ENCODE measurements around the gene SERINC4. TPM values are rescaled to one million over a fixed set of nuclear protein-coding genes. Genes with fewer than 3 reads are reported as not detected.

Gene SERINC4
- total and polyA plus RNA-seq, 10 of the 15 experiments (the other 5 are each of a cell fraction or from before 2014, with no cell fraction given), result 0.06 to 0.96 (median 0.26) TPM; not detected in 1

GRCh38 chr15:43826508-43827341 is 26.7 kb upstream of the SERINC4 start, which contains the start of gene WDR76 (continued):
- TF ChIP-seq EED (IDR thresholded peaks at IDR 0.05; ENCODE audit: low read depth) (no peak), NFIC (IDR thresholded peaks at IDR 0.05; ENCODE audit: low read depth, low read length) (no peak; the same call in 1 of the 2 replicates), ZBED1 (IDR thresholded peaks at IDR 0.05; ENCODE audit: borderline replicate concordance) (no peak), MEF2B (IDR thresholded peaks at IDR 0.05; ENCODE audit: partially characterized antibody, poor library complexity, severe bottlenecking) (no peak), SMAD1 (IDR thresholded peaks at IDR 0.05; ENCODE audit: low read depth, partially characterized antibody) (no peak), MYC (IDR thresholded peaks at IDR 0.05; ENCODE audit: insufficient read depth, insufficient read length, insufficient replicate concordance, low read length, severe bottlenecking) (no peak), FOS (IDR thresholded peaks at IDR 0.05; ENCODE audit: borderline replicate concordance, extremely low read depth, insufficient read length) (no peak), ETV6 (conservative IDR thresholded peaks at IDR 0.05 in 1 of 2, IDR thresholded peaks at IDR 0.05 in 1 of 2; ENCODE audit: borderline replicate concordance in 1 of 2, low read depth in 1 of 2) (no peak), RUNX3 (IDR thresholded peaks at IDR 0.05; ENCODE audit: low read length) (peak; percentile 46; the same call in 1 of the 2 replicates), CBX5 (IDR thresholded peaks at IDR 0.05; ENCODE audit: low read depth) (peak; percentile 55; the same call in 1 of the 2 replicates), TAF1 (IDR thresholded peaks at IDR 0.05; ENCODE audit: borderline replicate concordance, low read depth, low read length) (no peak; the same call in 1 of the 2 replicates), SMARCA5 (IDR thresholded peaks at IDR 0.05) (peak; percentile 66; the same call in 1 of the 2 replicates), TCF12 (IDR thresholded peaks at IDR 0.05; ENCODE audit: low read depth, low read length) (no peak), MEF2A (IDR thresholded peaks at IDR 0.05; ENCODE audit: insufficient read depth, low read depth, low read length) (no peak), SP1 (IDR thresholded peaks at IDR 0.05; ENCODE audit: low read depth, low read length) (no peak), POLR2AphosphoS2 (IDR thresholded peaks at IDR 0.05; ENCODE audit: low read depth, low read length) (no peak), BCL11A (IDR thresholded peaks at IDR 0.05; ENCODE audit: low read depth, low read length) (no peak), NFXL1 (IDR thresholded peaks at IDR 0.05; ENCODE audit: borderline replicate concordance) (no peak), BACH1 (IDR thresholded peaks at IDR 0.05; ENCODE audit: borderline replicate concordance) (no peak), KDM1A (IDR thresholded peaks at IDR 0.05; ENCODE audit: borderline replicate concordance) (no peak), GABPA (IDR thresholded peaks at IDR 0.05; ENCODE audit: low read depth) (no peak)
- TF ChIP-seq, protein P1, sequence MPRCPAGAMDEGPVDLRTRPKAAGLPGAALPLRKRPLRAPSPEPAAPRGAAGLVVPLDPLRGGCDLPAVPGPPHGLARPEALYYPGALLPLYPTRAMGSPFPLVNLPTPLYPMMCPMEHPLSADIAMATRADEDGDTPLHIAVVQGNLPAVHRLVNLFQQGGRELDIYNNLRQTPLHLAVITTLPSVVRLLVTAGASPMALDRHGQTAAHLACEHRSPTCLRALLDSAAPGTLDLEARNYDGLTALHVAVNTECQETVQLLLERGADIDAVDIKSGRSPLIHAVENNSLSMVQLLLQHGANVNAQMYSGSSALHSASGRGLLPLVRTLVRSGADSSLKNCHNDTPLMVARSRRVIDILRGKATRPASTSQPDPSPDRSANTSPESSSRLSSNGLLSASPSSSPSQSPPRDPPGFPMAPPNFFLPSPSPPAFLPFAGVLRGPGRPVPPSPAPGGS (IDR thresholded peaks at IDR 0.05; ENCODE audit: borderline replicate concordance, insufficient read depth, low read depth, low read length, poor library complexity, severe bottlenecking), result no peak
- TF ChIP-seq, protein P2, sequence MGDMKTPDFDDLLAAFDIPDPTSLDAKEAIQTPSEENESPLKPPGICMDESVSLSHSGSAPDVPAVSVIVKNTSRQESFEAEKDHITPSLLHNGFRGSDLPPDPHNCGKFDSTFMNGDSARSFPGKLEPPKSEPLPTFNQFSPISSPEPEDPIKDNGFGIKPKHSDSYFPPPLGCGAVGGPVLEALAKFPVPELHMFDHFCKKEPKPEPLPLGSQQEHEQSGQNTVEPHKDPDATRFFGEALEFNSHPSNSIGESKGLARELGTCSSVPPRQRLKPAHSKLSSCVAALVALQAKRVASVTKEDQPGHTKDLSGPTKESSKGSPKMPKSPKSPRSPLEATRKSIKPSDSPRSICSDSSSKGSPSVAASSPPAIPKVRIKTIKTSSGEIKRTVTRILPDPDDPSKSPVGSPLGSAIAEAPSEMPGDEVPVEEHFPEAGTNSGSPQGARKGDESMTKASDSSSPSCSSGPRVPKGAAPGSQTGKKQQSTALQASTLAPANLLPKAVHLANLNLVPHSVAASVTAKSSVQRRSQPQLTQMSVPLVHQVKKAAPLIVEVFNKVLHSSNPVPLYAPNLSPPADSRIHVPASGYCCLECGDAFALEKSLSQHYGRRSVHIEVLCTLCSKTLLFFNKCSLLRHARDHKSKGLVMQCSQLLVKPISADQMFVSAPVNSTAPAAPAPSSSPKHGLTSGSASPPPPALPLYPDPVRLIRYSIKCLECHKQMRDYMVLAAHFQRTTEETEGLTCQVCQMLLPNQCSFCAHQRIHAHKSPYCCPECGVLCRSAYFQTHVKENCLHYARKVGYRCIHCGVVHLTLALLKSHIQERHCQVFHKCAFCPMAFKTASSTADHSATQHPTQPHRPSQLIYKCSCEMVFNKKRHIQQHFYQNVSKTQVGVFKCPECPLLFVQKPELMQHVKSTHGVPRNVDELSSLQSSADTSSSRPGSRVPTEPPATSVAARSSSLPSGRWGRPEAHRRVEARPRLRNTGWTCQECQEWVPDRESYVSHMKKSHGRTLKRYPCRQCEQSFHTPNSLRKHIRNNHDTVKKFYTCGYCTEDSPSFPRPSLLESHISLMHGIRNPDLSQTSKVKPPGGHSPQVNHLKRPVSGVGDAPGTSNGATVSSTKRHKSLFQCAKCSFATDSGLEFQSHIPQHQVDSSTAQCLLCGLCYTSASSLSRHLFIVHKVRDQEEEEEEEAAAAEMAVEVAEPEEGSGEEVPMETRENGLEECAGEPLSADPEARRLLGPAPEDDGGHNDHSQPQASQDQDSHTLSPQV (IDR thresholded peaks at IDR 0.05), result no peak
- TF ChIP-seq, protein P3, sequence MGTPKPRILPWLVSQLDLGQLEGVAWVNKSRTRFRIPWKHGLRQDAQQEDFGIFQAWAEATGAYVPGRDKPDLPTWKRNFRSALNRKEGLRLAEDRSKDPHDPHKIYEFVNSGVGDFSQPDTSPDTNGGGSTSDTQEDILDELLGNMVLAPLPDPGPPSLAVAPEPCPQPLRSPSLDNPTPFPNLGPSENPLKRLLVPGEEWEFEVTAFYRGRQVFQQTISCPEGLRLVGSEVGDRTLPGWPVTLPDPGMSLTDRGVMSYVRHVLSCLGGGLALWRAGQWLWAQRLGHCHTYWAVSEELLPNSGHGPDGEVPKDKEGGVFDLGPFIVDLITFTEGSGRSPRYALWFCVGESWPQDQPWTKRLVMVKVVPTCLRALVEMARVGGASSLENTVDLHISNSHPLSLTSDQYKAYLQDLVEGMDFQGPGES (IDR thresholded peaks at IDR 0.05), result no peak
